HepG2 (cell line): ENCODE data around the gene PLXND1. TPM values are rescaled to one million over a fixed set of nuclear protein-coding genes. Genes with fewer than 3 reads are reported as not detected.

Source experiments
- ATAC-seq: fragments of 200-7000 bp; cut with Tn5 transposase; 3 replicates; pipeline ENCODE4 v1.9.1; 2020; ENCODE audit warnings: mild to moderate bottlenecking, moderate library complexity
- BruUV-seq: library from RNA; stranded (reverse); fragments of 400-500 nt; replicated peaks from 2 replicates; lab custom pipeline; 2021; lab: Mats Ljungman, UMichigan
- CTCF ChIA-PET: fragments of 300-600 bp; formaldehyde crosslinking; extraction: SDS; loops from one replicate; lab custom pipeline; 2021; ENCODE audit warnings: low total read pairs, inconsistent platforms, low intra/inter-chr PET ratio; lab: Yijun Ruan, JAX
- POLR2A ChIA-PET: fragments of 350-600 bp; sonication (Branson Sonifier 250); formaldehyde crosslinking; loops from one replicate; lab custom pipeline; 2020; ENCODE audit warnings: antibody characterized with exemption, inconsistent platforms; lab: Yijun Ruan, JAX
- DNase-seq: peaks from one replicate; pipeline ENCODE4 v3.0.0-alpha.2; 2015; ENCODE audit warnings: low spot score
- FAIRE-seq: peaks from 3 replicates; lab custom pipeline; 2011; peaks lifted over from hg19 to GRCh38; lab: Jason Lieb, UNC
- H2AFZ ChIP-seq: one replicate; pipeline ENCODE4 v1.6.1; 2011; ENCODE audit warnings: low read length, inconsistent platforms
- H3K27ac ChIP-seq: fragments of 300-600 bp; 3 replicates; pipeline ENCODE4 v1.8.0; 2011; ENCODE audit warnings: mixed run types, mild to moderate bottlenecking, mixed read lengths, low read length, inconsistent platforms; ENCODE audit not compliant: insufficient read depth; ENCODE audit errors: extremely low read length
- H3K27me3 ChIP-seq, 2 experiments: fragments of 200-600 bp in 1 of 2; 2 replicates in 1 of 2; 3 replicates in 1 of 2; pipeline versions ENCODE4 v1.6.0 to v1.8.0; 2011; ENCODE audit warnings: low read length in 2 of 2, mild to moderate bottlenecking in 2 of 2, moderate library complexity in 2 of 2, inconsistent platforms in 1 of 2; ENCODE audit not compliant: insufficient read depth in 2 of 2, control insufficient read depth in 1 of 2
- H3K36me3 ChIP-seq, 2 experiments: fragments of 200-600 bp in 1 of 2; replicated peaks in 1 of 2; 2 replicates in 1 of 2; 3 replicates in 1 of 2; pipeline versions ENCODE4 v1.5.1 to v1.8.0; 2011; ENCODE audit warnings: low read length in 2 of 2, inconsistent platforms in 1 of 2; ENCODE audit not compliant: insufficient read depth in 2 of 2, control insufficient read depth in 1 of 2
- H3K4me1 ChIP-seq: 2 replicates; pipeline ENCODE4 v1.5.1; 2012; ENCODE audit warnings: low read length, inconsistent platforms; ENCODE audit not compliant: insufficient read depth
- H3K4me2 ChIP-seq: 2 replicates; pipeline ENCODE4 v1.6.0; 2011; ENCODE audit warnings: low read depth, low read length, inconsistent platforms
- H3K4me3 ChIP-seq, 3 experiments: fragments of 200-600 bp in 1 of 3; sonication (generic), shearing (Covaris generic) in 1 of 3; replicated peaks in 1 of 3; 2 replicates each; pipeline ENCODE4 v1.5.1; 2011 to 2016; ENCODE audit warnings: low read length in 3 of 3, inconsistent platforms in 2 of 3, low read depth in 2 of 3, mild to moderate bottlenecking in 2 of 3, control low read depth in 1 of 3, mixed read lengths in 1 of 3; ENCODE audit not compliant: insufficient read depth in 1 of 3
- H3K79me2 ChIP-seq: one replicate; pipeline ENCODE4 v1.6.1; 2011; ENCODE audit warnings: low read length, inconsistent platforms; ENCODE audit not compliant: insufficient read depth
- H3K9ac ChIP-seq: 2 replicates; pipeline ENCODE4 v1.6.0; 2011; ENCODE audit warnings: mild to moderate bottlenecking, low read depth, low read length, inconsistent platforms; ENCODE audit not compliant: insufficient read depth
- H3K9me3 ChIP-seq: 2 replicates; pipeline ENCODE4 v1.5.1; 2012; ENCODE audit warnings: mild to moderate bottlenecking, low read length
- H4K20me1 ChIP-seq: 2 replicates; pipeline ENCODE4 v1.6.0; 2011; ENCODE audit warnings: inconsistent platforms, mild to moderate bottlenecking, low read length, moderate library complexity; ENCODE audit not compliant: insufficient read depth
- ATM ChIP-seq: fragments of 450-650 bp; IDR thresholded peaks from 2 replicates; pipeline ENCODE4 v1.7.1; 2017; ENCODE audit warnings: mild to moderate bottlenecking, borderline replicate concordance
- HDAC6 ChIP-seq: fragments of 200-600 bp; sonication (generic); IDR thresholded peaks from 2 replicates; pipeline ENCODE4 v1.7.0; 2017; ENCODE audit warnings: mild to moderate bottlenecking, antibody characterized with exemption, low read length, low read depth
- JARID2 ChIP-seq: sonication (generic); formaldehyde crosslinking; IDR thresholded peaks from 2 replicates; pipeline ENCODE4 v1.8.1; 2023; ENCODE audit warnings: missing genetic modification reagents, inconsistent platforms; ENCODE audit not compliant: insufficient replicate concordance
- MAZ ChIP-seq, 2 experiments: sonication (generic) in 1 of 2; formaldehyde crosslinking in 1 of 2; IDR thresholded peaks; 2 replicates each; pipeline versions ENCODE4 v1.5.0 to v1.6.1; 2012 to 2020; ENCODE audit warnings: low read depth in 2 of 2, mild to moderate bottlenecking in 2 of 2, borderline replicate concordance in 1 of 2, improper control_type of control experiment in 1 of 2, low read length in 1 of 2, missing genetic modification reagents in 1 of 2, moderate library complexity in 1 of 2
- MED8 ChIP-seq: sonication (generic); formaldehyde crosslinking; IDR thresholded peaks from 2 replicates; pipeline ENCODE4 v1.8.1; 2023; ENCODE audit warnings: mild to moderate bottlenecking, missing genetic modification reagents; ENCODE audit not compliant: insufficient replicate concordance
- PCBP1 ChIP-seq: fragments of 200-400 bp; formaldehyde crosslinking; IDR thresholded peaks from 2 replicates; pipeline ENCODE4 v1.6.1; 2017; ENCODE audit warnings: mild to moderate bottlenecking, low read depth, low read length, borderline replicate concordance
- SETDB1 ChIP-seq: sonication (generic); formaldehyde crosslinking; IDR thresholded peaks from 2 replicates; pipeline ENCODE4 v1.5.1; 2020; ENCODE audit warnings: missing genetic modification reagents, mild to moderate bottlenecking, borderline replicate concordance
- SIX1 ChIP-seq: sonication (generic); formaldehyde crosslinking; IDR thresholded peaks from 2 replicates; pipeline ENCODE4 v1.4.0; 2020; ENCODE audit warnings: missing genetic modification reagents, borderline replicate concordance
- SRY ChIP-seq: sonication (generic); formaldehyde crosslinking; IDR thresholded peaks from 2 replicates; pipeline ENCODE4 v1.8.0; 2022; ENCODE audit warnings: mild to moderate bottlenecking, missing genetic modification reagents
- ZFP41 ChIP-seq: sonication (generic); formaldehyde crosslinking; IDR thresholded peaks from 2 replicates; pipeline ENCODE4 v1.4.0; 2020; ENCODE audit warnings: mild to moderate bottlenecking, missing genetic modification reagents, borderline replicate concordance
- ZMYM2 ChIP-seq: sonication (generic); formaldehyde crosslinking; IDR thresholded peaks from 2 replicates; pipeline ENCODE4 v1.8.0; 2022; ENCODE audit warnings: mild to moderate bottlenecking, missing genetic modification reagents
- ZNF263 ChIP-seq: sonication (generic); formaldehyde crosslinking; IDR thresholded peaks from 2 replicates; pipeline ENCODE4 v1.4.0; 2020; ENCODE audit warnings: missing genetic modification reagents
- ZNF431 ChIP-seq: sonication (generic); formaldehyde crosslinking; IDR thresholded peaks from 2 replicates; pipeline ENCODE4 v1.9.0; 2022; ENCODE audit warnings: missing genetic modification reagents, low read depth, mild to moderate bottlenecking, borderline replicate concordance
- ZNF562 ChIP-seq: sonication (generic); formaldehyde crosslinking; IDR thresholded peaks from 2 replicates; pipeline ENCODE4 v1.8.0; 2022; ENCODE audit warnings: missing genetic modification reagents, borderline replicate concordance
- ZNF703 ChIP-seq: sonication (generic); formaldehyde crosslinking; IDR thresholded peaks from 2 replicates; pipeline ENCODE4 v1.5.1; 2020; ENCODE audit warnings: missing genetic modification reagents, mild to moderate bottlenecking, moderate library complexity, borderline replicate concordance
- WGBS: methylation state at CpG from one replicate; pipeline ENCODE4 v1.1.6; 2017; ENCODE audit warnings: low lambda C conversion rate; 5-methylcytosine and 5-hydroxymethylcytosine counted together
- in situ Hi-C: cut with HindIII; loops from 2 replicates; pipeline ENCODE4 v1.10.0; 2017; ENCODE audit warnings: low pct_unique_long_range_greater_than_20kb; ENCODE audit not compliant: extremely low pct_ligation_motif_present
- intact Hi-C: fragments of 100-400 bp; cut with micrococcal nuclease; formaldehyde crosslinking; loops from one replicate; pipeline ENCODE4 v1.10.0; 2022; ENCODE audit not compliant: unreplicated experiment
- polyA plus RNA-seq, 8 experiments: library from polyadenylated mRNA; depleted of rRNA in 3 of 8; stranded (reverse) in 7 of 8; unstranded in 1 of 8; fragments of >200 nt; fragmentation: Illumina TruSeq in 4 of 8; extraction: Trizol in 4 of 8; gene quantifications; 2 replicates each; pipeline versions ENCODE4 v1.2.1 to v1.2.3, GENCODE V29; 2011 to 2016; ENCODE audit warnings: low read depth in 4 of 8, missing spikeins in 1 of 8, mixed read lengths in 1 of 8; ENCODE audit not compliant: insufficient read depth in 1 of 8
- total RNA-seq, 5 experiments: library from RNA; depleted of rRNA; stranded (reverse); fragments of >200 nt; fragmentation: Illumina TruSeq; extraction: Trizol; gene quantifications; 2 replicates each; pipeline ENCODE4 v1.2.3, GENCODE V29; 2016; ENCODE audit warnings: low read depth in 1 of 5
- TF ChIP-seq, protein P1 (sequence below): sonication (generic); formaldehyde crosslinking; IDR thresholded peaks from 2 replicates; pipeline ENCODE4 v1.4.0; 2020; ENCODE audit warnings: missing genetic modification reagents
- TF ChIP-seq, protein P2 (sequence below), 2 experiments: sonication (generic) in 1 of 2; formaldehyde crosslinking in 1 of 2; IDR thresholded peaks; 2 replicates each; pipeline versions ENCODE4 v1.4.0 to v1.6.1; 2018 to 2020; ENCODE audit warnings: missing genetic modification reagents in 2 of 2, borderline replicate concordance in 1 of 2, low read depth in 1 of 2, mild to moderate bottlenecking in 1 of 2, missing biosample characterization in 1 of 2

Gene PLXND1
- total and polyA plus RNA-seq, 2 of the 13 experiments (the other 11 are each of a cell fraction or from before 2014, with no cell fraction given), result 15.9 to 42.0 TPM

GRCh38 chr3:129591932-129592331 is 14.5 kb downstream of the PLXND1 start:
- Histone ChIP-seq H2AFZ (no peak overlapping the region), H3K27me3 (no peaks in the 10 kb centered on the region)
- CTCF ChIA-PET, result no interaction called here
- no peak for DNase-seq
- 96% methylated on average over 8 of the region's 8 CpGs for WGBS
- intact Hi-C loops, result no loop called here
- TF ChIP-seq, protein P1, sequence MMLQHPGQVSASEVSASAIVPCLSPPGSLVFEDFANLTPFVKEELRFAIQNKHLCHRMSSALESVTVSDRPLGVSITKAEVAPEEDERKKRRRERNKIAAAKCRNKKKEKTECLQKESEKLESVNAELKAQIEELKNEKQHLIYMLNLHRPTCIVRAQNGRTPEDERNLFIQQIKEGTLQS (CRISPR knock-in tag), result no peak
- TF ChIP-seq ZNF562 (no peak), JARID2 (CRISPR knock-in tag) (no peak), MED8 (no peak), SRY (CRISPR knock-in tag) (no peak), HDAC6 (no peak), ZMYM2 (CRISPR knock-in tag) (no peak), ZNF703 (CRISPR knock-in tag) (no peak), MAZ (IDR thresholded peaks at IDR 0.05; ENCODE audit: borderline replicate concordance, low read depth, low read length) (no peak), MAZ (CRISPR knock-in tag; IDR thresholded peaks at IDR 0.05; ENCODE audit: low read depth) (no peak), SETDB1 (no peak), ATM (no peak), SIX1 (CRISPR knock-in tag) (no peak), ZNF431 (CRISPR knock-in tag) (no peak), PCBP1 (no peak), ZNF263 (CRISPR knock-in tag) (no peak), ZFP41 (CRISPR knock-in tag) (no peak)
- TF ChIP-seq, protein P2, sequence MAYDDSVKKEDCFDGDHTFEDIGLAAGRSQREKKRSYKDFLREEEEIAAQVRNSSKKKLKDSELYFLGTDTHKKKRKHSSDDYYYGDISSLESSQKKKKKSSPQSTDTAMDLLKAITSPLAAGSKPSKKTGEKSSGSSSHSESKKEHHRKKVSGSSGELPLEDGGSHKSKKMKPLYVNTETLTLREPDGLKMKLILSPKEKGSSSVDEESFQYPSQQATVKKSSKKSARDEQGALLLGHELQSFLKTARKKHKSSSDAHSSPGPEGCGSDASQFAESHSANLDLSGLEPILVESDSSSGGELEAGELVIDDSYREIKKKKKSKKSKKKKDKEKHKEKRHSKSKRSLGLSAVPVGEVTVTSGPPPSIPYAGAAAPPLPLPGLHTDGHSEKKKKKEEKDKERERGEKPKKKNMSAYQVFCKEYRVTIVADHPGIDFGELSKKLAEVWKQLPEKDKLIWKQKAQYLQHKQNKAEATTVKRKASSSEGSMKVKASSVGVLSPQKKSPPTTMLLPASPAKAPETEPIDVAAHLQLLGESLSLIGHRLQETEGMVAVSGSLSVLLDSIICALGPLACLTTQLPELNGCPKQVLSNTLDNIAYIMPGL (CRISPR knock-in tag; IDR thresholded peaks at IDR 0.05; ENCODE audit: borderline replicate concordance in 1 of 2, low read depth in 1 of 2), result no peak
- TF ChIP-seq, all 625 proteins: peak for 0
- POLR2A ChIA-PET, result no interaction called here
- FAIRE-seq (no peak), ATAC-seq (no peak)
- BruUV-seq, result no TSS peak
- in situ Hi-C loops, result no loop called here
- Histone ChIP-seq H3K79me2 (peaks cover 48% of the 10 kb centered on the region), H3K9ac (no peak overlapping the region), H3K9me3 (no peaks in the 10 kb centered on the region), H3K36me3 (peaks cover 10 to 17% of the 10 kb centered on the region in 2 experiments), H4K20me1 (no peaks in the 10 kb centered on the region), H3K27ac (peak overlapping the region; percentile 2), H3K4me1 (peaks cover 63% of the 10 kb centered on the region), H3K4me3 (no peak overlapping the region), H3K4me2 (no peak overlapping the region)
